ENCODE measurements around the gene BHMT2.

GRCh38 chr5:79056847-79057246 is 12.7 kb upstream of the BHMT2 start:
- TF ChIP-seq POLR2A (IDR thresholded peaks at IDR 0.05; ENCODE audit: low read depth, low read length), result no peak
- no peak for TF ChIP-seq POLR2AphosphoS5 (IDR thresholded peaks at IDR 0.05; ENCODE audit: low read depth, low read length)
